PC-3 (cell line): ENCODE results near the gene ABLIM2. TPM values are rescaled to one million over a fixed set of nuclear protein-coding genes. Genes with fewer than 3 reads are reported as not detected.

ENCODE experiments used
- ATAC-seq: fragments of 200-7000 bp; cut with Tn5 transposase; 2 replicates; pipeline ENCODE4 v1.9.1; 2020; ENCODE audit warnings: mild to moderate bottlenecking, moderate library complexity
- BruUV-seq: library from RNA; stranded (reverse); fragments of 400-500 nt; replicated peaks from 2 replicates; lab custom pipeline; 2021; lab: Mats Ljungman, UMichigan
- CTCF ChIA-PET: fragments of 300-600 bp; sonication (Branson Sonifier 250); formaldehyde crosslinking; loops from one replicate; lab custom pipeline; 2022; ENCODE audit warnings: antibody characterized with exemption; lab: Charles Lee
- POLR2A ChIA-PET: fragments of 300-600 bp; sonication (Branson Sonifier 250); formaldehyde crosslinking; loops from one replicate; lab custom pipeline; 2022; ENCODE audit warnings: antibody characterized with exemption; ENCODE audit not compliant: unreplicated experiment; lab: Charles Lee
- DNase-seq: peaks from one replicate; pipeline ENCODE4 v3.0.0-alpha.2; 2015
- H2AFZ ChIP-seq: fragments of 300-600 bp; sonication (generic); 2 replicates; pipeline ENCODE4 v1.6.0; 2016; ENCODE audit warnings: antibody characterized with exemption, low read length
- H3F3A ChIP-seq: fragments of 300-600 bp; sonication (generic); one replicate; pipeline ENCODE4 v1.6.0; 2017; ENCODE audit warnings: antibody characterized with exemption, low read length, control low read depth, mild to moderate bottlenecking; ENCODE audit not compliant: unreplicated experiment
- H3K27ac ChIP-seq: fragments of 300-600 bp; sonication (generic); 2 replicates; pipeline ENCODE4 v1.5.1; 2016; ENCODE audit warnings: mild to moderate bottlenecking, low read length
- H3K27me3 ChIP-seq: fragments of 300-600 bp; sonication (generic); 2 replicates; pipeline ENCODE4 v1.6.1; 2016; ENCODE audit warnings: low read length, mixed read lengths
- H3K36me3 ChIP-seq: fragments of 300-600 bp; sonication (generic); 2 replicates; pipeline ENCODE4 v1.6.1; 2016; ENCODE audit warnings: low read depth, mixed run types, low read length, mixed read lengths
- H3K4me1 ChIP-seq: fragments of 300-600 bp; sonication (generic); 2 replicates; pipeline ENCODE4 v1.5.1; 2016; ENCODE audit warnings: low read length; ENCODE audit not compliant: insufficient read depth
- H3K4me2 ChIP-seq: fragments of 300-600 bp; sonication (generic); 2 replicates; pipeline ENCODE4 v1.6.0; 2016; ENCODE audit warnings: low read length
- H3K4me3 ChIP-seq: fragments of 300-600 bp; sonication (generic); 2 replicates; pipeline ENCODE4 v1.5.1; 2016; ENCODE audit warnings: mild to moderate bottlenecking, low read length, mixed read lengths
- H3K79me2 ChIP-seq: fragments of 300-600 bp; sonication (generic); 2 replicates; pipeline ENCODE4 v1.6.1; 2017; ENCODE audit warnings: low read length, mixed read lengths
- H3K9ac ChIP-seq: fragments of 300-600 bp; sonication (generic); 2 replicates; pipeline ENCODE4 v1.6.0; 2016; ENCODE audit warnings: mild to moderate bottlenecking, low read length
- H3K9me2 ChIP-seq: fragments of 300-600 bp; sonication (generic); replicated peaks from 2 replicates; pipeline ENCODE4 v1.6.1; 2016; ENCODE audit warnings: mixed run types, low read length, mixed read lengths
- H3K9me3 ChIP-seq: fragments of 300-600 bp; sonication (generic); 2 replicates; pipeline ENCODE4 v1.6.1; 2016; ENCODE audit warnings: low read length, mixed read lengths
- H4K20me1 ChIP-seq: fragments of 300-600 bp; sonication (generic); 2 replicates; pipeline ENCODE4 v1.6.1; 2016; ENCODE audit warnings: low read length, mixed read lengths
- EZH2 ChIP-seq: fragments of 300-600 bp; sonication (generic); IDR thresholded peaks from one replicate; pipeline ENCODE4 v1.6.1; 2017; ENCODE audit warnings: antibody characterized with exemption, mild to moderate bottlenecking, low read length; ENCODE audit not compliant: unreplicated experiment
- EZH2phosphoT487 ChIP-seq: fragments of 300-600 bp; sonication (generic); IDR thresholded peaks from 2 replicates; pipeline ENCODE4 v1.6.1; 2018; ENCODE audit warnings: mild to moderate bottlenecking, antibody characterized with exemption, low read length, borderline replicate concordance
- intact Hi-C: fragments of 100-400 bp; cut with micrococcal nuclease; formaldehyde crosslinking; loops from 2 replicates; pipeline ENCODE4 v1.9.0; 2023
- total RNA-seq: library from RNA; depleted of rRNA; stranded (reverse); fragments of >200 nt; gene quantifications from 2 replicates; pipeline ENCODE4 v1.2.3, GENCODE V29; 2014
- TF ChIP-seq, protein P1 (sequence below): fragments of 300-600 bp; sonication (generic); conservative IDR thresholded peaks from 2 replicates; pipeline ENCODE4 v1.5.1; 2017; ENCODE audit warnings: antibody characterized with exemption, low read depth, mild to moderate bottlenecking, low read length

ABLIM2 gene
- total RNA-seq, 1 experiment from 2014 or later = 3.2 TPM

DNA sequence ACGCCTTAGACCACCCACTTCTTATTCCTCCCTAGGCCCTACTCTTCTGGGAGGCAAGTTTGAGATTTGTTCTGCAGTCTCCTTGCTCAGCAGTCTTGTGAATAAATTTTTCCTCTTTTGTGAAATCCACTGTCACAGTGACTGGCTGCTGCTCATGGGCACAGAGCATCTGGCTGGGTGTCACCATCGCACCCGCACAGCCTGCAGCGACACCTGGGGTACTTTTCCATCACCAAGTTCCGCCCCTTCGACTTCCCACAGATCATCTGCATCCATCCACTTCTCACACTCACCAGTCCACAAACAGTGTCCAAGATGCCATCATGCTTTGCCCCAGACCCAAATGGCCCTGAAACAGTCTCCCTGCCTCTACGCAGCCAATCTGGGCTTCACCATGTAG lies 182.6 kb downstream of the ABLIM2 start:
- intact Hi-C loops = no loop called here
- ATAC-seq (no peak), DNase-seq (no peak)
- Histone ChIP-seq H3K4me3 (no peak overlapping the region), H3K9me3 (no peaks in the 10 kb centered on the region), H3K27ac (no peak overlapping the region), H3K4me2 (no peak overlapping the region), H3K27me3 (no peaks in the 10 kb centered on the region), H3F3A (no peaks in the 10 kb centered on the region), H3K79me2 (peaks cover 10% of the 10 kb centered on the region), H3K36me3 (no peaks in the 10 kb centered on the region), H2AFZ (no peak overlapping the region), H4K20me1 (no peaks in the 10 kb centered on the region), H3K9me2 (no peaks in the 10 kb centered on the region), H3K4me1 (peaks cover 55% of the 10 kb centered on the region), H3K9ac (no peak overlapping the region)
- TF ChIP-seq EZH2phosphoT487 (no peak), EZH2 (no peak)
- TF ChIP-seq, protein P1, sequence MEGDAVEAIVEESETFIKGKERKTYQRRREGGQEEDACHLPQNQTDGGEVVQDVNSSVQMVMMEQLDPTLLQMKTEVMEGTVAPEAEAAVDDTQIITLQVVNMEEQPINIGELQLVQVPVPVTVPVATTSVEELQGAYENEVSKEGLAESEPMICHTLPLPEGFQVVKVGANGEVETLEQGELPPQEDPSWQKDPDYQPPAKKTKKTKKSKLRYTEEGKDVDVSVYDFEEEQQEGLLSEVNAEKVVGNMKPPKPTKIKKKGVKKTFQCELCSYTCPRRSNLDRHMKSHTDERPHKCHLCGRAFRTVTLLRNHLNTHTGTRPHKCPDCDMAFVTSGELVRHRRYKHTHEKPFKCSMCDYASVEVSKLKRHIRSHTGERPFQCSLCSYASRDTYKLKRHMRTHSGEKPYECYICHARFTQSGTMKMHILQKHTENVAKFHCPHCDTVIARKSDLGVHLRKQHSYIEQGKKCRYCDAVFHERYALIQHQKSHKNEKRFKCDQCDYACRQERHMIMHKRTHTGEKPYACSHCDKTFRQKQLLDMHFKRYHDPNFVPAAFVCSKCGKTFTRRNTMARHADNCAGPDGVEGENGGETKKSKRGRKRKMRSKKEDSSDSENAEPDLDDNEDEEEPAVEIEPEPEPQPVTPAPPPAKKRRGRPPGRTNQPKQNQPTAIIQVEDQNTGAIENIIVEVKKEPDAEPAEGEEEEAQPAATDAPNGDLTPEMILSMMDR = no peak
- BruUV-seq = no TSS peak
- ChIA-PET POLR2A (interaction anchor here (0.5 to 0.6 kb wide), 2 partner anchors 11 to 168 kb away, joined by 3 to 5 read pairs; no protein-coding TSS in a partner anchor), CTCF (interaction anchor here (0.6 kb wide), 1 partner anchor 207 kb away, joined by 3 read pairs; no protein-coding TSS in a partner anchor)

DNA sequence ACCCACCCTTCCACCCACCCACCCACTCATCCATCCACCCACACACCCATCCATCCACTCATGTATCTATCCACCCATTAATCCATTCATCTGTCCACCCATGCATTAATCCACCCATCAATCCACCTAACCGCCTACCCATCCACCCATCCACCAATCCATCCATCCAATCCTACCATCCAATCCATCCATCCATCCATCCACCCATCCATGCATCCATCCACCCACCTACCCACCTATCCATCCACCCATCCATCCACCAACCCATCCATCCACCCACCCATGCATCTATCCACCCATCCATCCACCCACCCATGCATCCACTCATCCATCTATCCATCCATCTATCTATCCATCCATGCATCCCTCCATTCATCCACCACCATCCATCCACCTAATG lies 184.2 kb downstream of the ABLIM2 start:
- CTCF ChIA-PET = no interaction called here
- no peak overlapping the region for H3K27ac ChIP-seq
- BruUV-seq = no TSS peak
- no peak for DNase-seq
- no peaks in the 10 kb centered on the region for H3K27me3 ChIP-seq
- peaks cover 62% of the 10 kb centered on the region for H3K4me1 ChIP-seq
- H4K20me1 ChIP-seq = no peaks in the 10 kb centered on the region
- H3K9ac ChIP-seq = no peak overlapping the region
- ATAC-seq = no peak
- no peak overlapping the region for H2AFZ ChIP-seq
- POLR2A ChIA-PET = no interaction called here
- no peak overlapping the region for H3K4me3 ChIP-seq
- TF ChIP-seq EZH2phosphoT487 (no peak), EZH2 (no peak)
- TF ChIP-seq, protein P1 = no peak
- peaks cover 19% of the 10 kb centered on the region for H3K79me2 ChIP-seq
- H3F3A ChIP-seq = no peaks in the 10 kb centered on the region
- H3K36me3 ChIP-seq = no peaks in the 10 kb centered on the region
- intact Hi-C loops = no loop called here
- no peaks in the 10 kb centered on the region for H3K9me3 ChIP-seq
- no peak overlapping the region for H3K4me2 ChIP-seq
- H3K9me2 ChIP-seq = no peaks in the 10 kb centered on the region

DNA sequence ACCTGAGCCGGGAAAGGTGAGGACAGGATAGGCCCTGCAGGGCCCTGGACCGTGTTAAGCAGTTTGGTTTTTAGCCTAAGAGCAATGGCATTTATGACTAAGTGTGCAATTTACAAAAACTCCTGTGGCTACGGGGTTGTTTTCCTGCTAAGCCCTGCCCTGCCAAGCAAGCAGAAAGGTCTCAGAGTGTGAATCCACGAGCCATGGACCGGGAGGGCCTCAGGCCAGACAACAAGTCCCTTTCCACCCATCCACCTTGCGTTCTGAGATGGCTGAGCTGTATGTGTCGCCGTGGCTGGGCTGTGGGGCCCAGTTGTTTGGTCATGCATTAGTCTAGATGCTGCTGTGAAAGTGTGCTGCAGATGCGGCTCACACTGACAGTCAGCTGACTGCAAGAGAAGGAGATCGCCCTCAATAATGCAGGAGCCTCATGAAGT lies 185.1 kb downstream of the ABLIM2 start:
- ChIA-PET POLR2A (no interaction called here), CTCF (interaction anchor here (0.6 to 0.7 kb wide), 2 partner anchors 16 to 189 kb away, joined by 3 read pairs; no protein-coding TSS in a partner anchor)
- Histone ChIP-seq H3K4me1 (peaks cover 57% of the 10 kb centered on the region), H3K36me3 (no peaks in the 10 kb centered on the region), H3K27me3 (no peaks in the 10 kb centered on the region), H2AFZ (no peak overlapping the region), H3K4me2 (peak overlapping the region; percentile 71), H4K20me1 (no peaks in the 10 kb centered on the region), H3F3A (no peaks in the 10 kb centered on the region), H3K4me3 (no peak overlapping the region), H3K9me2 (no peaks in the 10 kb centered on the region), H3K27ac (peak overlapping the region; percentile 100), H3K9ac (peak overlapping the region; percentile 72), H3K9me3 (no peaks in the 10 kb centered on the region), H3K79me2 (peaks cover 19% of the 10 kb centered on the region)
- BruUV-seq = no TSS peak
- no peak for TF ChIP-seq EZH2phosphoT487
- TF ChIP-seq, protein P1 = no peak
- TF ChIP-seq EZH2 = no peak
- DNase-seq = peak; percentile 85
- intact Hi-C loops = no loop called here
- peak; percentile 40 for ATAC-seq
